ENCODE results near the gene ZNF592. TPM values are rescaled to one million over a fixed set of nuclear protein-coding genes. Genes with fewer than 3 reads are reported as not detected.
A peak's percentile ranks its signal among the peaks of the same experiment; 100 is the strongest.

ZNF592 gene
- total and polyA plus RNA-seq, 9 of the 15 experiments (the other 6 are each of a cell fraction or from before 2014, with no cell fraction given) = 0.88 to 23.8 (median 7.4) TPM

GRCh38 chr15:84785053-84785452 lies 36.7 kb downstream of the ZNF592 start (continued):
- no peak for TF ChIP-seq PRDM10 (IDR thresholded peaks at IDR 0.05; ENCODE audit: partially characterized antibody)
- peak; percentile 36; the same call in 1 of the 2 replicates for TF ChIP-seq MAFK (IDR thresholded peaks at IDR 0.05; ENCODE audit: low read length)
- TF ChIP-seq JUND (IDR thresholded peaks at IDR 0.05; ENCODE audit: borderline replicate concordance, low read depth, low read length) = peak; percentile 44; the same call in 1 of the 2 replicates
- TF ChIP-seq JUND (tag; IDR thresholded peaks at IDR 0.05; ENCODE audit: borderline replicate concordance, low read depth, low read length) = peak; percentile 15; the same call in 1 of the 3 replicates
- TF ChIP-seq CBX8 (IDR thresholded peaks at IDR 0.05; ENCODE audit: borderline replicate concordance, extremely low read depth, low read depth, low read length, poor library complexity, severe bottlenecking) = no peak
- TF ChIP-seq MTA2 (IDR thresholded peaks at IDR 0.05; ENCODE audit: low read depth) = no peak
- TF ChIP-seq SMARCA5 (IDR thresholded peaks at IDR 0.05) = no peak
- TF ChIP-seq NFRKB (IDR thresholded peaks at IDR 0.05; ENCODE audit: low read depth) = no peak
- TF ChIP-seq TAF9B (IDR thresholded peaks at IDR 0.05; ENCODE audit: partially characterized antibody) = no peak
- no peak for TF ChIP-seq E2F5 (CRISPR knock-in tag; IDR thresholded peaks at IDR 0.05)
- no peak for TF ChIP-seq BRD9 (IDR thresholded peaks at IDR 0.05; ENCODE audit: low read depth, partially characterized antibody)
- TF ChIP-seq FOXJ2 (tag; IDR thresholded peaks at IDR 0.05) = no peak
- no peak for TF ChIP-seq ATF4 (CRISPR knock-in tag; IDR thresholded peaks at IDR 0.05)
- TF ChIP-seq ZMIZ1 (IDR thresholded peaks at IDR 0.05; ENCODE audit: low read depth in 2 of 2, low read length in 2 of 2) = no peak
- TF ChIP-seq ZNF384 (IDR thresholded peaks at IDR 0.05; ENCODE audit: low read depth, low read length) = peak; percentile 75; the same call in 1 of the 2 replicates
- TF ChIP-seq HBP1 (CRISPR knock-in tag; IDR thresholded peaks at IDR 0.05) = no peak
- no peak for TF ChIP-seq CBFA2T2 (conservative IDR thresholded peaks at IDR 0.05)

Data from K562 (cell line).